Smooth muscle cell of bladder (primary cell): ENCODE data around the gene CPVL. TPM values are rescaled to one million over a fixed set of nuclear protein-coding genes. Genes with fewer than 3 reads are reported as not detected.

Source experiments
- total RNA-seq: library from RNA; depleted of rRNA; stranded (reverse); fragments of >200 nt; gene quantifications from 2 replicates; pipeline ENCODE4 v1.2.3, GENCODE V29; 2014

CPVL gene
- 0.65 and 0.71 TPM in 2 replicates for total RNA-seq

GRCh38 chr7:29146057-29146706, at the start of gene CPVL:
TSS of gene CPVL (minus strand) at chr7:29146537. CDS start at chr7:29121061, 25,476 bp downstream.

GRCh38 chr7:29194594-29195427, 48.5 kb upstream of the CPVL start, which contains the start of gene CHN2:
TSS of gene CHN2 (plus strand) at chr7:29194775.

DNA sequence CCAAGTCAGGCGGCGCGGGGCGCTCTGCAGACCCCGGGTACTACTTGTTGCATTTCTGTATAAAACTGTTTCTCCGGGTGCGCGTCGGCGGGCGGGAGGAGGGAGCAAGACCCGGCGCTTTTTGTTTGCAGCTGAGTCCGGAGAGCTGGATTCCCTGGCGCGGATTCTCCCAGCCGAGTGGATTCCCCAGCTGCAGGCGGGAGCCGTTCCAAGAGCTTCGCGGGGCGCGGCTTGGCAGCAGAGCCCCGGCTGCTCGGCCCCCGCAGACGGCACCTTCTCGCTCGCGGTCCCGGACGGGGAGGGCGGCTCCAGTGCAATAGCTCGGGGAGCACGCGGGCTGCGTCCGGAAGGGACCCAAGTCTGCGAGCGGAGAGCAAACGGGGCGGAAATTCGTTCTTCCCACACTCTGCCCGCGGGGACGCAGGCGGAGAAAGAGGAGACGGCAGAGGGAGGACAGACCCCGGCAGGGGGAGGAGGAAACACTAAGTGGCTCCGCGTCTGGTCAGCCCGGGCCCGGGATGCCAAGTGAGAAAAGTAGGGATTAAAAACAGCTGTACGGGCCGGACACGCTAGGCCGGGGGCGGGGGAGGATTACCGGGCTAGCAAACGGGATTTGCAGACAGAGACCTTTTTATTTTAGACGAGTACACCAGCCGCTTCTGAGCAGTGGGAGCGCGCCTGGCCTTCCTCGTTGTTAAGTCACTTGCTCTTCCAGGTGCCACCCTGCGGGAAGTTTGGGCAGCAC, 187.9 kb downstream of the CPVL start, which contains the start of gene TRIL:
Gene TRIL, minus strand, starts transcription at position 96 of the 745 bp plus-strand sequence. CDS start 284 bp downstream, outside the sequence.

Other genes starting within 250 kb of the CPVL start
- gene TRIL, start 188.2 kb downstream of the CPVL start, total RNA-seq = 0.71 and 1.3 TPM in 2 replicates
- 0.71 and 2.1 TPM in 2 replicates for gene CHN2, start 48.2 kb upstream of the CPVL start, total RNA-seq